Neuron (in vitro differentiated cells): ENCODE data around the gene CRYBA1.
A peak's percentile ranks its signal among the peaks of the same experiment; 100 is the strongest.
"Not testable (repeated sequence)": the region's sequence is repeated elsewhere in the genome, so short reads cannot be mapped to it uniquely, and the experiment has no call there.

Experiments
- H2AFZ ChIP-seq: one replicate; pipeline ENCODE4 v1.6.1; 2013; ENCODE audit warnings: low read depth, mild to moderate bottlenecking, inconsistent platforms, low read length, moderate library complexity
- H3K27me3 ChIP-seq: one replicate; pipeline ENCODE4 v1.6.1; 2013; ENCODE audit warnings: low read length; ENCODE audit not compliant: insufficient read depth
- H3K36me3 ChIP-seq: one replicate; pipeline ENCODE4 v1.6.1; 2013; ENCODE audit warnings: low read length; ENCODE audit not compliant: insufficient read depth
- H3K4me1 ChIP-seq: one replicate; pipeline ENCODE4 v1.6.1; 2013; ENCODE audit warnings: low read length; ENCODE audit not compliant: insufficient read depth
- H3K4me3 ChIP-seq: 2 replicates; pipeline ENCODE4 v1.5.1; 2013; ENCODE audit warnings: mild to moderate bottlenecking, low read length, moderate library complexity
- H3K9me3 ChIP-seq: one replicate; pipeline ENCODE4 v1.6.1; 2013; ENCODE audit warnings: low read length

The CRYBA1 gene

DNA sequence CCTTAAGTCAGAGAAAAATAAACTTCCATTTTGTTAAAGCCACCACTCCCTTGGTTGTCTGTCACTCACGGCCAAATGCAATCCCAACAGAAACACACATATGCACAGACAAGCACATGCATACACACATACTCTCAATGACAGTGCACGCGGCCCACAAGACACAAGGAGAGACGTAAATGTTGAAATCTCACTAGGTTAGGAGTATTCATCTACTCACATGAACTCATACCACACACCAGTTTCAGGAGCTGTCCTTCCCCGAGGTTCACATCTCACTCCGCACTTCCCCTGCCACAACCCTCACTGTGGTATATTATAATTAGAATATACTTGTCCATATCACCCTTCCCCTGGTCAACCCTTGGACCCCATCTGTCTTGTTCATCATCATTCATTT, 30.5 kb upstream of the CRYBA1 start:
- no peak overlapping the region for H2AFZ ChIP-seq
- H3K36me3 ChIP-seq, result no peaks in the 10 kb centered on the region
- H3K9me3 ChIP-seq, result no peaks in the 10 kb centered on the region
- H3K4me3 ChIP-seq, result no peak overlapping the region
- peaks cover 5% of the 10 kb centered on the region for H3K4me1 ChIP-seq
- no peaks in the 10 kb centered on the region for H3K27me3 ChIP-seq

DNA sequence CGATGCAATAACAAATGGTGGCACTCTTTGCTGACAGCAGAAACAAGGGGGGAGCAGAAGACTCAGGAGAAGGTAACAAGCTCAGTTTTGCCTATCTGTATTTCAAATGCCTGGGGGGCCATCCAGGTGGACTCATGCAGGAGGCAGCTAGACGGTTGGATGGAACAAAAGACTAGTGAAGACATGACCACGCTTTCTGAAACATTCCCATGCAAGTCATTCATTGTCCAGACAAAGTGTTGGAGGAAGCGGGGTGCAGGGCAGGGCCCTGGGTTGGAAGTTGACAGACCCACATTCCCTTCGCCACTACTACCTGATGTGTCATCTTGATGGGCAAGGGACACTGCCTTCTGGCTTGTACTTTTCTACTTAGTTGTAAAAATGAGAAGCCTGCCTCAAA, 29.8 kb upstream of the CRYBA1 start:
- H2AFZ ChIP-seq, result no peak overlapping the region
- H3K4me3 ChIP-seq, result no peak overlapping the region
- H3K4me1 ChIP-seq, result peaks cover 5% of the 10 kb centered on the region
- H3K27me3 ChIP-seq, result no peaks in the 10 kb centered on the region
- H3K36me3 ChIP-seq, result no peaks in the 10 kb centered on the region
- no peaks in the 10 kb centered on the region for H3K9me3 ChIP-seq

DNA sequence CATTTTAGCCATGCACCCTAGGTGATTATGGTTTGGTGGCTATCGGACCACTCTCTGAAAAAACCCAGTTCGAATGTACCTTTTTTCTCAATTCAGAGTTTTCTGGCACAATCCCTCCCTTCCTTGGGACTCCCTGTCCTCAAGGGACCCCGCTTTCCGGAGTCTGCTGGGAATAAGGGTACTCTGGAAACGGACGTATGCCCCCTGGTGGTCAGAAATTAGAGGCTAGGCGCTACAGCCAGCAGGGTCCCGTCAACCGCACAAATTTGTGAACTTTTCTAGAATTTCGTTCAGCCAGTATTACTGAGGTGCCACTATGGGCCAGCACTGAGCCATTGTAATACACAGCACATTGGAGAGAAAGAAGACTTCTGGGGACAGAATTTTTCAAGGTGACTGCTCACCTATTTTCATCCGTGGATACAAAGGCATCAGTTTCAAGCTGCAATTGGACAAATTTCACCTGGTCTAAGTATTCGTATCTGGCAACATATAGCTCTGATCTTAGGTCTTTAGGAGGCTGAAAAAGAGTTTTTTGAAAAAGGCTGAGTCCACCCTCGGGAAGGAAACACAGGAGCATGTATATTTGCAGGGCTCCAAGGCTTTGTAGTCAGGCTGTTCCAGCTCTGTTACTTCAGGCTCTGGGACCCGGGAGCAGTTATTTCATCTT, 27.1 kb upstream of the CRYBA1 start:
- no peak overlapping the region for H2AFZ ChIP-seq
- H3K27me3 ChIP-seq, result no peaks in the 10 kb centered on the region
- no peak overlapping the region for H3K4me3 ChIP-seq
- peaks cover 5% of the 10 kb centered on the region for H3K4me1 ChIP-seq
- H3K36me3 ChIP-seq, result no peaks in the 10 kb centered on the region
- H3K9me3 ChIP-seq, result no peaks in the 10 kb centered on the region

DNA sequence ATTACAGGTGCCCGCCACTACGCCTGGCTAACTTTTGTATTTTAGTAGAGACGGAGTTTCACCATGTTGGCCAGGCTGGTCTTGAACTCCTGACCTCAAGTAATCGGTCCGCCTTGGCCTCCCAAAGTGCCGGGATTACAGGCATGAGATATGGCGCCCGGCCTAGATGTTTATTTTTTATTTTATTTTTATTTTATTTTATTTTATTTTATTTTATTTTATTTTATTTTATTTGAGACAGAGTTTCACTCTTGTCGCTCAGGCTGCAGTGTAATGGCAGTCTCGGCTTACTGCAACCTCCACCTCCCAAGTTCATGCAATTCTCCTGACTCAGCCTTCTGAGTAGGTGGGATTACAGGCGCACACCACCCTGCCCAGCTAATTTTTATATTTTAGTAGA, 25.3 kb upstream of the CRYBA1 start:
- H3K4me3 ChIP-seq, H2AFZ ChIP-seq, H3K27me3 ChIP-seq, H3K36me3 ChIP-seq, H3K9me3 ChIP-seq, H3K4me1 ChIP-seq: not testable (repeated sequence)

DNA sequence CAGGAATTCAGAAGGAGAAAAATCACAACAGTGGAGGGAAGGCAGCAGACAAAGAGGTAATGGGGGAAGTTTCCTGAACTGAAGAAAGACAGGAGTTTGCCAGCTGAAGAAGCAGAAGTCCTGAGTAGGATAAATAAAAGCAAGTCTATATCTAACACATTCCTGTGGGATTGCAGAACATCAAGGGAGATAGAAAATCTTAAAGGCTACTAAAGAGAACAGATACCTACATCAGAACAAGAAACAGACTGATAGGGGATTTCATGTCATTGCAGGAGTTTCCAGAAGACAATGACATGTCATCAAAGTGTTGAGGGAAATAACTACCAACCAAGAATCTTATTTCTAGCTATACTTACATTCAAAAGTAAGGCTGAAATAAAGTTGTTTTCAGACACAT, 21.3 kb upstream of the CRYBA1 start:
- H3K9me3 ChIP-seq, result peaks cover 2% of the 10 kb centered on the region
- no peak overlapping the region for H3K4me3 ChIP-seq
- no peaks in the 10 kb centered on the region for H3K27me3 ChIP-seq
- no peak overlapping the region for H2AFZ ChIP-seq
- no peaks in the 10 kb centered on the region for H3K36me3 ChIP-seq
- H3K4me1 ChIP-seq, result no peaks in the 10 kb centered on the region

DNA sequence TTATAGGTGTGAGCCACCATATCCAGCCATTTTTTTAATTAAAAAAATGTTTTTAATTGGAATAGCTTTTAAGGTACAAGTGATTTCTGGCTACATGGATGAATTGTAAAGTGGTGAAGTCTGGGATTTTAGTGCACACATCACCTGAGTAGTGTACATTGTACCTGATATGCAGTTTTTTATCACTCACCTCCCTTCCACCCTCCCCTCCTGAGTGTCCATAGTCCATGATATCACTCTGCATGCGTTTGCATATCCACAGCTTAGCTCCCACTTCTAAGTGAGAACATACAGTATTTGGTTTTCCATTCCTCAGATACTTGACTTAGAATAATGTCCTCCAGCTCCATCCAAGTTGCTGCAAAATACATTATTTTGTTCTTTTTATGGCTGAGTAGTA, 13.4 kb upstream of the CRYBA1 start:
- Histone ChIP-seq H3K27me3 (no peaks in the 10 kb centered on the region), H3K4me3 (no peak overlapping the region), H2AFZ (no peak overlapping the region), H3K9me3 (peaks cover 2% of the 10 kb centered on the region), H3K4me1 (peaks cover under 1% of the 10 kb centered on the region), H3K36me3 (no peaks in the 10 kb centered on the region)

DNA sequence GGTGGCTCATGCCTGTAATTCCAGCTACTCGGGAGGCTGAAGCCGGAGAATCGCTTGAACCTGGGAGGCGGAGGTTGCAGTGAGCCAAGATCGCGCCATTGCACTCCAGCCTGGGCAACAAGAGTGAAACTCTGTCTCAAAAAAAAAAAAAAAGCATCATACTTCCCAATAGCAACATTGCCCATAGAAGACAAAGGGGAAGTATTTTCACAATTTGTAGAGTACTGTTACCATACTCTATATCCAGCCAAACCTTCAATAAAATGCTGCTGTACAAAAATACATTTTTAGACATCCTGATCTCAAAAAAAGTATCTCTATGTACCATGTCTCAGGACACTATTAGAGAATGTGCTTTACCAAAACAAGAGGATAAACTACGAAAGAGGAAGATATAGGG, 11.7 kb upstream of the CRYBA1 start:
- not testable (repeated sequence) for H3K9me3 ChIP-seq, H3K27me3 ChIP-seq, H3K36me3 ChIP-seq, H3K4me3 ChIP-seq, H3K4me1 ChIP-seq, H2AFZ ChIP-seq

DNA sequence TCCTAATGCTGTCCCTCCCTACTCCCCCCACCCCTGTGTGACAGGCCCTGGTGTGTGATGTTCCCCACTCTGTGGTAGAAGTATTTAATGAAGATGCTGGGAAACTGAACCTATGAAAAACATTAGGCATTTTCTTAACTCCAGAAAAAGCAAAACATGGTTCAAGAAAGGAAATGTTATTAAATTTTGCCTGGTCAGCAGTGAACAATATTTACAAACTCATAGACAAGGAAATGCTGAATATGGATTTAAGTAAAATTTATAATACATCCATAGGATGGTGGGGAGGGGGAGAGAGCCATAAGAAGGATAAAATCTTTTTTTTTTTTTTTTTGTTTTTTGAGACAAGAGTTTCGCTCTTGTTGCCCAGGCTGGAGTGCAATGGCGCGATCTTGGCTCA, 10.8 kb upstream of the CRYBA1 start:
- Histone ChIP-seq H3K36me3 (no peaks in the 10 kb centered on the region), H3K4me3 (no peak overlapping the region), H3K9me3 (no peaks in the 10 kb centered on the region)

DNA sequence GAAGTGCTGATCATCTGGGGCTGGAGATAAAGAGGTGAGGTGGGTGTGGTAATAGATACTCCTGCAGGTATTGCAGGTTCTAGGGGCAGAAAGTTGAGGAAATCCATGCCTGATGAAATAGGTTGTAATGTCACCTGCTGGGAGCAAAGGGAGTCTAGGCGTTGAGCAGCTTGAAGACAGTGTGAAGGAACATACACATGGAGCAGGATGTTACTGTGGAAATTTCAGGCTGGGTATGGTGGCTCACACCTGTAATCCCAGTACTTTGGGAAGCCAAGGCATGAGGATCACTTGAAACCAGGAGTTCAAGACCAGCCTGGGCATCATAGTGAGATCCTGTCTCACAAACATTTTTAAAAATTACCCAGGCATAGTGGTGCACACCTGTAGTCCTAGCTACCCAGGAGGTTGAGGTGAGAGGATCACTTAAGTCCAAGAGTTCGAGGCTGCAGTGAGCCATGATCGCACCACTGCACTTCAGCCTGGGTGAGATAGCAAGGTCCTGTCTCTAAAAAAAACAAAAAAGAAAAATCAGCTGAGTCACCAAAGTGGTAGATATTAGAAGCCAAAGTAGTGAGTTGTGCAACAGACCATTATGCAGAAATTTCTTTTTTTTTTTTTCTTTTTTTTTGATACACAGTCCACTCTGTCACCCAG, 9.1 kb upstream of the CRYBA1 start:
- H3K4me3 ChIP-seq, result no peak overlapping the region
- no peaks in the 10 kb centered on the region for H3K9me3 ChIP-seq
- H3K27me3 ChIP-seq, result no peaks in the 10 kb centered on the region
- H3K36me3 ChIP-seq, result no peaks in the 10 kb centered on the region
- no peak overlapping the region for H2AFZ ChIP-seq
- peaks cover 21% of the 10 kb centered on the region for H3K4me1 ChIP-seq

More for the DNA sequence above, 10.8 kb upstream of the CRYBA1 start:
- Histone ChIP-seq H2AFZ (no peak overlapping the region), H3K27me3 (no peaks in the 10 kb centered on the region), H3K4me1 (peaks cover 11% of the 10 kb centered on the region)

DNA sequence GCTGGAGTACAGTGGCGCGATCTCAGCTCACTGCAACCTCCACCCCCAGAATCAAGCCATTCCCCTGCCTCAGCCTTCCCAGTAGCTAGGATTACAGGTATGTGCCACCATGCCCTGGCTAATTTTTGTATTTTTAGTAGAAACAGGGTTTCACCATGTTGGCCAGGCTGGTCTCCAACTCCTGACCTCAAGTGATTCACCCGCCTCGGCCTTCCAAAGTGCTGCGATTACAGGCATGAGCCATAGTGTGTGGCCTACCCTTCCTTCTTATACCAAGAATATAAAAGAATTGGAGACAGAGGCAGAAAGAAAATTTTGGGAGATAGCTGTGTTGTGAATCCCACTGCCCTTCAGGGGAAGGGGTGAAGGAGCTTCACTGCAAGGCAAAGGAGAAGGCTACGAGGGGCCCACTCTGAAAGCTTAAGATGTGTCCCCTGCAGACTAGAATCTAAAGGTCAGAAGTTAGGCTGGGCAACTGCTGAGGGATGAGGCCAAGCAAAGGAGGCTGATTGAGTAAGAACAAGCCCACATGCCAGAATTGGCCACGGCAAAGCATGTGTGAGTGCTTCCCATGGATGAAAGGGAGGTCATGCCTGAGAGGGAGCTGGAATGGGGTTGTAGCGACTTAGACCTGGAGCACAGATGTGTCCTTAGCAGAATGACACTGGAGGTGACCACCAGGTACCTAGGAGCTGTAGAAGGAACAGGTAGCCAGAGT, 8.4 kb upstream of the CRYBA1 start:
- Histone ChIP-seq H3K9me3 (no peaks in the 10 kb centered on the region), H3K4me3 (no peak overlapping the region), H2AFZ (no peak overlapping the region)

DNA sequence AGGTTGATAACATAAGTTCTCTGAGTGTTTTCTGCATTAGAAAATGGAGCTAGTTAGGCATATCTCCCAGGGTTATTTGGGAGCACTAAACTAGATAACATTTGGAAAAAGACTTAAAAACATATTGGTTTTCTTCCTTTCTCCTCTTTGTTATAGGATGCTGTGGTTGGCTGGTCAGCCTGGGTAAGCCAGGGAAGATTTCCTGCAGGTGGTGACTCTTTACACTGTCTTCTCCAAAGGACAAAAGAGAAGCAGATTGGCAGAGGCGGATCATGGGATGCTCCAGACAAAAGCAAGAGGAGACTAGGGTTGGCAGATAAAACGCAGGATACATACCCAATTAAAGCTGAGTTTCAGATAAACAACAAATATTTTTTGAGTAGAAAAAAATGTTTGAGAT, 6.2 kb upstream of the CRYBA1 start:
- H3K36me3 ChIP-seq, result no peaks in the 10 kb centered on the region
- H3K27me3 ChIP-seq, result no peaks in the 10 kb centered on the region
- H3K4me1 ChIP-seq, result peaks cover 21% of the 10 kb centered on the region
- H3K9me3 ChIP-seq, result no peaks in the 10 kb centered on the region
- H3K4me3 ChIP-seq, result peak overlapping the region; percentile 9
- peak overlapping the region; percentile 68 for H2AFZ ChIP-seq

More for the DNA sequence above, 8.4 kb upstream of the CRYBA1 start:
- no peaks in the 10 kb centered on the region for H3K27me3 ChIP-seq
- no peaks in the 10 kb centered on the region for H3K36me3 ChIP-seq
- H3K4me1 ChIP-seq, result peaks cover 21% of the 10 kb centered on the region

DNA sequence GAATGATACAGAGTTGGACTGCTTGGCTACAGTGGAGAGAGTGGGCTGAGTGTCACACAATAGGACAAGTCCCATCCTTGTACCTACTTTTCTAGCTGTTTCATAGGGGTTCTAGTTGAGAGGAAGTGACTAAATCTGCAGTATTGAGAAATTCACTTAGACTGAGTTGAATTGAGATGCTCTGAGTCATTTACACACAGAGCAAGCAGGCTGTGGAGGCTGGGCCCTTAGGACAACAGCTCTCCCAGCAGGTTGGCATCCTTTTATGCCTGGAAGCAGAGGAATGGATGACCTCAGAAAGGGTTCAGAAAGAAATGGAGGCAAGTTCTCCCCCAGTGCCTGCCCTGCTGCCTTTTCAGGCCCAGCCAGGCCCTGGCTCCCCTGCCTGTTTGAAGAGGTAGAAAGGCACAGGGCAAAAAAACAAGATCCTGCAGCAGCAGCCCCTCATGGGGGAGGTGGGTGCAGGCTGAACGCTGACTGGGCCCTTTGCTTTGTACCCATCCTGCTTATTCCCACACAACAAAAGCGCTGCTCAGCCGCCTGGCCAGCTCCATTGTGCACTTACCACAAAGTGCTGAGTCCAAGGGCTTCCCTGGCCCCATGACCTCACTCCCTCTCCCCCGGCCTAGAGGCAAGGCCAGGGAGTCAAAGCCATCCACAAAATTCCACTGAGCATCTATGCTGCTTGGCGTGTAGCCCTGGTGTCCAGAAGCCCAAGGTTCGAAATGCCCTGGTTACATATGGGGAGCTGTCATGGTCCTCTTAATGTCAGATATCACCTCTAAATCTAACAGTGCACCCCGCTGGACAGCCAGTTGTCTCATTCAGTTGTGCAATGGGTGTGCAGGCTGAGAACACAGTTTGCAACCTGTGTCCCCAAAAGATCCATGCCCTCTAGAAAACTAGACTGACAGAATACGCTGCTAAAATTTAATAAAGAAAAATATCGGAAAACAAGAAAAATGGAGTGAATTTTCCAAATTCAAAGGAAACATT, 5.4 kb upstream of the CRYBA1 start:
- peaks cover 23% of the 10 kb centered on the region for H3K4me1 ChIP-seq
- H3K36me3 ChIP-seq, result no peaks in the 10 kb centered on the region
- peak overlapping the region; percentile 9 for H3K4me3 ChIP-seq
- no peaks in the 10 kb centered on the region for H3K9me3 ChIP-seq
- peak overlapping the region; percentile 18 for H2AFZ ChIP-seq
- no peaks in the 10 kb centered on the region for H3K27me3 ChIP-seq
